GM18517 (cell line): ENCODE results near the gene SNX9.

Source experiments
- ATAC-seq: cut with Tn5 transposase; IDR thresholded peaks from one replicate; pipeline ENCODE4 v1.9.1; 2021; ENCODE audit warnings: mild to moderate bottlenecking, moderate library complexity; ENCODE audit not compliant: unreplicated experiment

Gene SNX9

GRCh38 chr6:157974967-157975366 is 151.9 kb downstream of the SNX9 start:
- no peak for ATAC-seq

DNA sequence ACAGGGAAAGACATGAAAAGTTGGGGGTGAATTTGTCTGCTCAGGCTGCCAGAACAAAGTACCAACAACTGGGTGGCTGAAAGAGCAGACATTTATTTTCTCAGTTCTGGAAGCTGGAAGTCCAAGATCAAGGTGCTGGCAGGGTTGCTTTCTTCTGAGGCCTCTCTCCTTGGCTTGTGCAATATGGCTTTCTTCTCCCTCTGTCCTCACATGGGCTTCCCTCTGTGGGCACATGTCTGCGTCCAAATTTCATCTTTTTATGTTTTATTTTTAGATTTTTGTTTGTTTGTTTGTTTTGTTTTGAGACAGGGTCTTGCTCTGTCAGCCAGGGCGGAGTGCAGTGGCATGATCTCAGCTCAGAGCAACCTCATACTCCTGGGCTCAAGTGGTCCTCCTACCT is 152.4 kb downstream of the SNX9 start:
- ATAC-seq = no peak

- ATAC-seq = no peak
Measured at GRCh38 chr6:157976345-157977175, 153.5 kb downstream of the SNX9 start.

- no peak for ATAC-seq
Measured at GRCh38 chr6:157977176-157977804, 154.2 kb downstream of the SNX9 start.

DNA sequence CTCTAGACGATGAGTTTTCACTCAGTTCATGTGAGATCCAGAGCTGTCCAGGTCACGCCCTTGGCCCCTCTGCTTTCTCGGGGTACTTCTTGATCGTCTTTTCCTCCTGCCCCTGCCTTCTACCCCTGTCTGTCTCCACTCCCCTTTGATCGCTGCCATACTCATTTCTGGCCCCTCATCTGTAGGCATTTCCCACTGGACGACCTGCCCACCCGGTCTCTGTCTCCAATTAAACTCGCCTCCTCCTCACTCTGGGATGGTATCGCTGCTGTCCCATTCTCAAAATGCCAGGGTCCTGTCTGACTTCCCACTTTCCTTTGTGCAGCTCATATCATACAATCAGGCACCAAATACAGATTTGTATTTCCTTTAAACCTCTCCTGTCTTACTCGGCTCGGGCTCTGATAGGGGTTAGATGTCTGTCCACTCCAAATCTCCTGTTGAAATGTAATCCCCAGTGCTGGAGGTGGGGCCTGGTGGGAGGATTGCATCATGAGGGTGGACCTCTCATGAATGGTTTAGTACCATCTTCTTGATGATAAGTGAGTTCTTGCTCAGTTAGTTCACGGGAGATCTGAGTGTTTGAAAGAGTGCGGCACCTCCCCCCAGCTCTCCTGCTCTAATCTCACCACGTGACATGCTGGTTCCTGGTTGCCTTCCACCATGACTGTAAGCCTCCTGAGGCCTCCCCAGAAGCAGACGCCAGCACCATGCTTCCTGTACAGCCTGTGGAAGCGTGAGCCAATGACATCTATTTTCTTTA is 155.2 kb downstream of the SNX9 start:
- ATAC-seq = no peak

GRCh38 chr6:157980288-157981131 is 157.5 kb downstream of the SNX9 start:
- peak; percentile 7 for ATAC-seq

GRCh38 chr6:157981132-157981394 is 158.0 kb downstream of the SNX9 start:
- peak; percentile 30 for ATAC-seq

- ATAC-seq = peak; percentile 75
Measured at GRCh38 chr6:157981395-157982101, 158.5 kb downstream of the SNX9 start, which contains the start of gene SYNJ2. Gene SYNJ2, plus strand, starts transcription at chr6:157981863. Its CDS starts 99 bp downstream, at chr6:157981962.

GRCh38 chr6:157982102-157982562 is 159.1 kb downstream of the SNX9 start:
- peak; percentile 24 for ATAC-seq

DNA sequence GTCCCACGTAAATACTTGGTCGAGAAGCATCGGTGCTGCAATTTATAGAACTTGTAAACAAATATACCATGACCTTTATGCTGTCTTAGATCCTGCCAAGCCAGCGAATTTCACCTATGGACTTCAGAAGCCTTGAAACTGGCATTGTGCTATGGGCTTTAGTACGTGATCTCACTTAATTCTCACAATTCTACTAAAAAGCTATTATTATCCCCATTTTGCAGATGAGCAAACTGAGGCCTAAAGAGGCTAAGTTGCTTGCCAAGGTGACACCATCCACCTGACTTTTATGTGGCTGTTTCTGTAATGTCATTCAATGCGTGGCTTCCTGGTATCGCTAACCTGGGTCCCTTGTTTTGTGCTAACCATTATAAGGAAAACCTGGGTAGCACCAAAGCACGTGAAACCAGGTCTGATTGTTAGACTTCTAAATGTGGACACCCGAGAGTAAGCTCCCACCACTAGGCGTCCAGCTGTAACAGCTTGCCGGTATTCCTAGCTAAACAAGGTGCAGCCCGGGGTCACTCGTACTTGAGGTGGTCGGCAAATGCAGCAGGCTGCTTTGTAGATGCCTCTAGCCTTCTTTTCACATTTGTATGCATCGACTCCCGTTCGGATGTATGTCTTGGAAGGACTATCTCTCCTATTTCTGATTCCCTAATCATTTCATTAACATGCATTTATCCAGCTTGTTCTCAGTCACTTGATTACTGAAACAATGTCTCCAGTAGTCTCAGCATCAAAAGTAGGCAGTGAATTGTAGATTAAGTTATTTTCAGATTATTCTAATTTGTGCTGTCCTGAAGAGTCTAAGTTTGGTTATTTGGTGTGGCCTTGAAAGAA is 159.7 kb downstream of the SNX9 start:
- ATAC-seq = no peak

DNA sequence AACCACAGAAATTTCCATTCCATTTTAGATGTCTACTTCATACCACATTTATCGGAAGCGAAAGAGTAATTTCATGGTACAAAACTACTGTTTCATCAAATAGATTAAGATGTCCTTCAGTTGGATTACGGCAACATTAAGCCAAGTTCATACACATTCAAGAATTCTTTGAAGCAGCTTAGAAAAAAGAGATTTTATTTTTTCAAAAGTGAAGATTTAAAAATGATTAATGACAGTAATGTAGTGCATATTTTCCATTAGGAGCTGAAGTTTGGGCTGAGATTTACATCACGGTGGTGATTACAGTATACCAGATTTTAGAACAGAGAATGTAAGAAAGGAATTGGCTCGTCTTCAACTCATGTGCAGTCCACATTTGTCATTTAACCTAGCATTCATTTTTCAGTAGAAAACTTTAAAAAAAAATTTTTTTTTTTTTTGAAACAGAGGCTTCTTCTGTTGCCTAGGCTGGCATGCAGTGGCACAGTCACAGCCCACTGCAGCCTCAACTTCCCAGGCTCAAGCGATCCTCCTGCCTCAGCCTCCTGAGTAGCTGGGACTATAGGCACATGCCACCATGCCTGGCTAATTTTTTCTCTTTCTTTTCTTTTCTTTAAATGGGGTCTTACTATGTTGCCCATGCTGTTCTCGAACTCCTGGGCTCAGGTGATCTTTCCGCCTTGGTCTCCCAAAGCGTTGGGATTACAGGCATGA is 160.5 kb downstream of the SNX9 start:
- no peak for ATAC-seq

- no peak for ATAC-seq
Measured at GRCh38 chr6:157984128-157984527, 161.1 kb downstream of the SNX9 start.

DNA sequence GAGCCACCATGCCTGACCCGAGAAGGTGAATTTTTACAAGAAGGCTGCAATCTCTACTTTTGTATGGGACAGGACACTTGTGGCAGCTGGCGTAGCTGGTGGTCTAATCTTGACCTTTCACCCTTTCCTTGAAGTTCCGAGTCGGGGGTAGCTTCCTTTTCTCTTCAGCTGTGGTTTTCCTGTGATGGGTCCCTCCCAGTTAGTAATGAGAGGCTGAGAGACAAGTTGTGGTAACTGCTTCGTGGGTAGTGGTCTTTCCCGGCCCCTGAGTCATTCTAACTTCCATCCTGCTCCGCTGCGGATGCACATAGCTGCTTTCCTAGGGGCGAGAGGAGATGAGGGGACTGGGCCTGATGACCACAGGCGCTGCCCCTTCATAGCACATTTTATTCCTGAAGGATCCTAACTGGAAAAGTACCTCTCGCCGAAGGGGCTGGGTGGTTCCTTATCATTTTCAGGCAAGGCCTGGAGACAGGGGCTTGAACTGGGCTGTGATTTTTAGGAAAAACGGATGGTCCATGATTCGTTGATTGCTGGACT is 161.7 kb downstream of the SNX9 start:
- no peak for ATAC-seq

- no peak for ATAC-seq
Measured at GRCh38 chr6:157985378-157986155, 162.5 kb downstream of the SNX9 start.

DNA sequence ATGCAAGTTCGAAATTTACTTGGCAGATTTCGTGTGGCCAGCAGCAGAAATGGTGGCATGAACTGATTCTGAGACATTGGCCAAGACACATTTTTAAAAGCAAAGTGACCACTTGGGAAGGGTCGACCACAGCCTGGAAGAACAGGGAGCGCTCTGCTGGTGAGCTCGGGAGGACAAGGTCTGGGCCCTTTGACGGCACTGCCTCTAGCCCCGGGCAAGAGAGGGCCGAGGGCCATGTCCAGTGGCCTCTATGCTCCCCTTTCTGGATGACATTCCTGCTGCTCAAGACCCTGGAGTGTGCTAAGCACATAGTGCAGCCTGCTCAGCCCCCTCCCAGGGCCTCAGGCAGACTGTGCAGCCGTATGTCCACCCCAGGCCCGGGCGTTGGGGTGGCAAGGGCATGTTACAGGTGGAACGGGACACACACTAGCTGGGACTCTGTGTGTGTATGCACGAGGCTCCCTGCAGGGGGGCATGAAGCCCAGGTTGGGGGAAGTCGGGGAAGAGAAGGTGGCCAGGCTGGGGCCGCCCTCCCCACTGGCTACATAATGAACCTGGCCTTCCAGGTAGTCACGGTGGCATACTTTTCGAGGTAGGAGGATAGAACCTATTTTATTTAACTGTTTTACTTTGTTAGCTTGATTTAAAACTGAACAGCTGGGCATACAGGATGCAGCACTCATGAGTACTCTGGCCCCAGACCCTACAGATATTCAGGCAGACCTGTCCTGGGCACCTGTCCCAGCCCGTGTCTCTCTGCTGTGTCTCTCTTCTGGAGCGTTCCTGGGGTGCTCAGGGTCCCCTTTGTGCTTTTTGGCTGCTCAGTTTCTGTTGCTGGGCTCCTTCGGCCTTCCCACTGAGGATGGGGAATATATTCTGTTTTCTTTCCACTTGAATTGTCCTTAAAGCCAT is 165.0 kb downstream of the SNX9 start:
- ATAC-seq = no peak

- ATAC-seq = no peak
Measured at GRCh38 chr6:157988700-157989063, 165.6 kb downstream of the SNX9 start.
